A549 (cell line): Measurements from ENCODE around the gene PRKCZ. TPM values are rescaled to one million over a fixed set of nuclear protein-coding genes. Genes with fewer than 3 reads are reported as not detected.

Experiments
- ATAC-seq, 2 experiments: fragments of 200-7000 bp in 1 of 2; fragments of >200 bp in 1 of 2; cut with Nextera tagmentation in 1 of 2; cut with Tn5 transposase in 1 of 2; 3 replicates each; pipeline versions ENCODE4 v1.8.0 to v1.9.1; 2018 to 2020; ENCODE audit warnings: mild to moderate bottlenecking in 1 of 2, moderate library complexity in 1 of 2
- CTCF ChIA-PET: fragments of 300-600 bp; sonication (Branson Sonifier 250); formaldehyde crosslinking; extraction: SDS; loops from one replicate; lab custom pipeline; 2021; ENCODE audit warnings: antibody characterized with exemption, inconsistent platforms; lab: Yijun Ruan, JAX
- POLR2A ChIA-PET: fragments of 350-600 bp; formaldehyde crosslinking; extraction: SDS; loops from one replicate; lab custom pipeline; 2021; ENCODE audit warnings: antibody characterized with exemption, inconsistent platforms; lab: Yijun Ruan, JAX
- DNase-seq, 2 experiments: peaks; one replicate each; pipeline versions ENCODE4 v3.0.0 to v3.0.0-alpha.2; 2011 to 2016; ENCODE audit warnings: low read depth in 1 of 2, low spot score in 1 of 2
- FAIRE-seq: peaks from 2 replicates; lab custom pipeline; 2011; peaks lifted over from hg19 to GRCh38; lab: Jason Lieb, UNC
- H3K27ac ChIP-seq, 2 experiments: fragments of >200 bp; sonication (Bioruptor Twin); formaldehyde crosslinking; 3 replicates each; pipeline ENCODE4 v1.5.1; 2016 to 2017
- H3K4me1 ChIP-seq: fragments of >200 bp; sonication (Bioruptor Twin); formaldehyde crosslinking; 3 replicates; pipeline ENCODE4 v1.6.1; 2016
- H3K4me2 ChIP-seq: fragments of >200 bp; sonication (Bioruptor Twin); formaldehyde crosslinking; 3 replicates; pipeline ENCODE4 v1.6.1; 2016
- H3K4me3 ChIP-seq: fragments of >200 bp; sonication (Bioruptor Twin); formaldehyde crosslinking; 3 replicates; pipeline ENCODE4 v1.5.1; 2016
- H3K9me3 ChIP-seq: fragments of >200 bp; sonication (Bioruptor Twin); formaldehyde crosslinking; 3 replicates; pipeline ENCODE4 v1.6.1; 2016
- BCL3 ChIP-seq: fragments of >200 bp; sonication (Bioruptor Twin); formaldehyde crosslinking; IDR thresholded peaks from 3 replicates; pipeline ENCODE4 v1.6.1; 2016
- CBX2 ChIP-seq: fragments of 200-600 bp; sonication (generic); IDR thresholded peaks from 2 replicates; pipeline ENCODE4 v1.6.1; 2016; ENCODE audit warnings: low read depth, mild to moderate bottlenecking, borderline replicate concordance
- CEBPB ChIP-seq, 2 experiments: fragments of >200 bp in 1 of 2; sonication (Bioruptor Twin) in 1 of 2; formaldehyde crosslinking in 1 of 2; IDR thresholded peaks; 2 replicates each; pipeline ENCODE4 v1.6.1; 2012 to 2016
- CHD4 ChIP-seq: fragments of 200-600 bp; sonication (generic); IDR thresholded peaks from 2 replicates; pipeline ENCODE4 v1.6.1; 2016; ENCODE audit warnings: antibody characterized with exemption, mild to moderate bottlenecking, borderline replicate concordance
- EHF ChIP-seq: fragments of 250-450 bp; sonication (Bioruptor Pico); IDR thresholded peaks from 2 replicates; pipeline ENCODE4 v1.5.0; 2020; ENCODE audit warnings: mild to moderate bottlenecking
- EHMT2 ChIP-seq: fragments of 200-600 bp; sonication (generic); IDR thresholded peaks from 2 replicates; pipeline ENCODE4 v1.6.1; 2016; ENCODE audit warnings: antibody characterized with exemption, low read depth, mild to moderate bottlenecking, moderate library complexity
- ESRRA ChIP-seq: fragments of 150-350 bp; IDR thresholded peaks from 2 replicates; pipeline ENCODE4 v1.6.1; 2014; ENCODE audit warnings: mild to moderate bottlenecking, low read length, borderline replicate concordance
- FOSL2 ChIP-seq, 2 experiments: fragments of 450-650 bp in 1 of 2; fragments of >200 bp in 1 of 2; sonication (Bioruptor Twin) in 1 of 2; formaldehyde crosslinking; IDR thresholded peaks; 2 replicates each; pipeline versions ENCODE4 v1.5.0 to v1.6.1; 2016 to 2020; ENCODE audit warnings: mild to moderate bottlenecking in 1 of 2, moderate library complexity in 1 of 2
- GATA3 ChIP-seq: IDR thresholded peaks from 2 replicates; pipeline ENCODE4 v1.6.1; 2012; ENCODE audit warnings: borderline replicate concordance
- HDAC2 ChIP-seq: fragments of 200-600 bp; sonication (generic); IDR thresholded peaks from 2 replicates; pipeline ENCODE4 v1.6.1; 2016
- JUN ChIP-seq, 2 experiments: fragments of >200 bp; sonication (Bioruptor Twin); formaldehyde crosslinking; IDR thresholded peaks; 2 replicates in 1 of 2; 3 replicates in 1 of 2; pipeline ENCODE4 v1.6.1; 2016 to 2017
- JUNB ChIP-seq: fragments of >200 bp; sonication (Bioruptor Twin); formaldehyde crosslinking; IDR thresholded peaks from 2 replicates; pipeline ENCODE4 v1.6.1; 2016
- KDM1A ChIP-seq: fragments of 200-600 bp; sonication (generic); IDR thresholded peaks from 2 replicates; pipeline ENCODE4 v1.6.1; 2016; ENCODE audit warnings: low read depth, mild to moderate bottlenecking
- KDM5A ChIP-seq: fragments of 200-600 bp; sonication (generic); IDR thresholded peaks from 2 replicates; pipeline ENCODE4 v1.6.1; 2016; ENCODE audit warnings: antibody characterized with exemption, mild to moderate bottlenecking
- MAFK ChIP-seq: fragments of 450-650 bp; IDR thresholded peaks from 2 replicates; pipeline ENCODE4 v1.6.1; 2014; ENCODE audit not compliant: partially characterized antibody
- MAZ ChIP-seq: fragments of 150-350 bp; IDR thresholded peaks from 2 replicates; pipeline ENCODE4 v1.6.1; 2014; ENCODE audit warnings: antibody characterized with exemption, low read depth, low read length, borderline replicate concordance
- MYC ChIP-seq: IDR thresholded peaks from 2 replicates; pipeline ENCODE4 v1.6.1; 2012; ENCODE audit warnings: mild to moderate bottlenecking, inconsistent platforms, low read length, improper control_type of control experiment, borderline replicate concordance
- NR3C1 ChIP-seq: fragments of >200 bp; sonication (Bioruptor Twin); formaldehyde crosslinking; IDR thresholded peaks from 3 replicates; pipeline ENCODE4 v1.6.1; 2017
- PHF8 ChIP-seq: fragments of 200-600 bp; sonication (generic); IDR thresholded peaks from 2 replicates; pipeline ENCODE4 v1.6.1; 2016; ENCODE audit warnings: low read depth, mild to moderate bottlenecking, antibody characterized with exemption, moderate library complexity, borderline replicate concordance
- POLR2A ChIP-seq: IDR thresholded peaks from 2 replicates; pipeline ENCODE4 v1.6.1; 2012; ENCODE audit warnings: mild to moderate bottlenecking, low read length
- POLR2AphosphoS2 ChIP-seq: conservative IDR thresholded peaks from 2 replicates; pipeline ENCODE4 v1.6.1; 2012; ENCODE audit warnings: low read length, improper control_type of control experiment, inconsistent platforms
- SMC3 ChIP-seq: fragments of >200 bp; sonication (Bioruptor Twin); formaldehyde crosslinking; IDR thresholded peaks from 3 replicates; pipeline ENCODE4 v1.6.1; 2018; ENCODE audit warnings: inconsistent platforms
- TFCP2L1 ChIP-seq: fragments of 250-450 bp; sonication (Bioruptor Pico); IDR thresholded peaks from 2 replicates; pipeline ENCODE4 v1.5.0; 2021; ENCODE audit warnings: mild to moderate bottlenecking
- USF2 ChIP-seq: fragments of 450-650 bp; IDR thresholded peaks from 2 replicates; pipeline ENCODE4 v1.6.1; 2014; ENCODE audit warnings: antibody characterized with exemption
- ZC3H11A ChIP-seq: fragments of 450-650 bp; IDR thresholded peaks from 2 replicates; pipeline ENCODE4 v1.6.1; 2014; ENCODE audit warnings: antibody characterized with exemption, mild to moderate bottlenecking
- ZSCAN20 ChIP-seq: fragments of 250-450 bp; sonication (Bioruptor Pico); IDR thresholded peaks from 2 replicates; pipeline ENCODE4 v1.8.0; 2022; ENCODE audit warnings: mild to moderate bottlenecking, moderate library complexity
- WGBS: methylation state at CpG from one replicate; pipeline ENCODE4 v1.1.6; 2017; ENCODE audit errors: missing lambda C conversion rate; 5-methylcytosine and 5-hydroxymethylcytosine counted together
- polyA plus RNA-seq, 4 experiments: library from polyadenylated mRNA; depleted of rRNA in 3 of 4; stranded (reverse); fragments of >200 nt; fragmentation: RNase III in 1 of 4; extraction: RNeasy Plus Mini Kit Qiagen cat#74134 plus additional on column Dnase treatment in 1 of 4; gene quantifications; 2 replicates in 3 of 4; 3 replicates in 1 of 4; pipeline ENCODE4 v1.2.3, GENCODE V29; 2011 to 2017
- TF ChIP-seq, protein P1 (sequence below): fragments of 250-450 bp; sonication (Bioruptor Pico); IDR thresholded peaks from 2 replicates; pipeline ENCODE4 v1.5.0; 2020; ENCODE audit warnings: low read depth, mild to moderate bottlenecking, moderate library complexity
- TF ChIP-seq, protein P2 (sequence below): IDR thresholded peaks from 2 replicates; pipeline ENCODE4 v1.6.1; 2012
- TF ChIP-seq, protein P3 (sequence below): IDR thresholded peaks from 2 replicates; pipeline ENCODE4 v1.6.1; 2012; ENCODE audit warnings: low read depth, borderline replicate concordance

The PRKCZ gene
- polyA plus RNA-seq, 2 of the 4 experiments (the other 2 are of a cell fraction), result 9.5 to 9.8 TPM

GRCh38 chr1:2076826-2077225, 26.6 kb downstream of the PRKCZ start:
- no peak overlapping the region for H3K4me3 ChIP-seq
- DNase-seq, result no peak
- no peak for TF ChIP-seq MAZ
- no peak for TF ChIP-seq BCL3
- TF ChIP-seq, protein P1, sequence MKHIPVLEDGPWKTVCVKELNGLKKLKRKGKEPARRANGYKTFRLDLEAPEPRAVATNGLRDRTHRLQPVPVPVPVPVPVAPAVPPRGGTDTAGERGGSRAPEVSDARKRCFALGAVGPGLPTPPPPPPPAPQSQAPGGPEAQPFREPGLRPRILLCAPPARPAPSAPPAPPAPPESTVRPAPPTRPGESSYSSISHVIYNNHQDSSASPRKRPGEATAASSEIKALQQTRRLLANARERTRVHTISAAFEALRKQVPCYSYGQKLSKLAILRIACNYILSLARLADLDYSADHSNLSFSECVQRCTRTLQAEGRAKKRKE (CRISPR knock-in tag), result no peak
- no peak for TF ChIP-seq USF2
- no peak for TF ChIP-seq ZSCAN20 (CRISPR knock-in tag)
- H3K4me1 ChIP-seq, result no peaks in the 10 kb centered on the region
- CTCF ChIA-PET, result interaction anchor here (0.6 to 0.9 kb wide), 2 partner anchors 9 to 98 kb away, joined by 3 read pairs; no protein-coding TSS in a partner anchor
- no peak for FAIRE-seq
- WGBS, result 92% methylated on average over 19 of the region's 21 CpGs
- H3K27ac ChIP-seq, result no peak overlapping the region
- POLR2A ChIA-PET, result no interaction called here
- H3K9me3 ChIP-seq, result peaks cover 12% of the 10 kb centered on the region; the same call in 2 of the 3 replicates
- H3K4me2 ChIP-seq, result no peak overlapping the region
- no peak for ATAC-seq

GRCh38 chr1:2078170-2078569, 28.0 kb downstream of the PRKCZ start:
- H3K9me3 ChIP-seq, result peaks cover 12% of the 10 kb centered on the region; the same call in 2 of the 3 replicates
- H3K4me2 ChIP-seq, result no peak overlapping the region
- TF ChIP-seq JUNB, result no peak
- TF ChIP-seq JUN (IDR thresholded peaks at IDR 0.05), result no peak
- no peak for TF ChIP-seq PHF8
- TF ChIP-seq GATA3, result no peak
- no peak for TF ChIP-seq MYC
- no peak for TF ChIP-seq ZC3H11A
- TF ChIP-seq, protein P2, sequence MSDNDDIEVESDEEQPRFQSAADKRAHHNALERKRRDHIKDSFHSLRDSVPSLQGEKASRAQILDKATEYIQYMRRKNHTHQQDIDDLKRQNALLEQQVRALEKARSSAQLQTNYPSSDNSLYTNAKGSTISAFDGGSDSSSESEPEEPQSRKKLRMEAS, result no peak
- no peak for TF ChIP-seq FOSL2 (IDR thresholded peaks at IDR 0.05)
- no peak for TF ChIP-seq FOSL2 (CRISPR knock-in tag; IDR thresholded peaks at IDR 0.05)
- TF ChIP-seq EHF (CRISPR knock-in tag), result no peak
- no peak for TF ChIP-seq EHMT2
- TF ChIP-seq, protein P1 (CRISPR knock-in tag), result no peak
- TF ChIP-seq HDAC2, result no peak
- TF ChIP-seq MAFK, result no peak
- TF ChIP-seq TFCP2L1 (CRISPR knock-in tag), result no peak
- TF ChIP-seq CHD4, result no peak
- CTCF ChIA-PET, result interaction anchor here (0.8 to 0.9 kb wide), 2 partner anchors 33 to 134 kb away, joined by 3 read pairs; no protein-coding TSS in a partner anchor
- no peak overlapping the region for H3K4me3 ChIP-seq
- POLR2A ChIA-PET, result no interaction called here
- ATAC-seq (no peak), FAIRE-seq (no peak), DNase-seq (no peak)
- no peaks in the 10 kb centered on the region for H3K4me1 ChIP-seq
- WGBS, result 83% methylated on average over 7 of the region's 7 CpGs
- H3K27ac ChIP-seq, result no peak overlapping the region

DNA sequence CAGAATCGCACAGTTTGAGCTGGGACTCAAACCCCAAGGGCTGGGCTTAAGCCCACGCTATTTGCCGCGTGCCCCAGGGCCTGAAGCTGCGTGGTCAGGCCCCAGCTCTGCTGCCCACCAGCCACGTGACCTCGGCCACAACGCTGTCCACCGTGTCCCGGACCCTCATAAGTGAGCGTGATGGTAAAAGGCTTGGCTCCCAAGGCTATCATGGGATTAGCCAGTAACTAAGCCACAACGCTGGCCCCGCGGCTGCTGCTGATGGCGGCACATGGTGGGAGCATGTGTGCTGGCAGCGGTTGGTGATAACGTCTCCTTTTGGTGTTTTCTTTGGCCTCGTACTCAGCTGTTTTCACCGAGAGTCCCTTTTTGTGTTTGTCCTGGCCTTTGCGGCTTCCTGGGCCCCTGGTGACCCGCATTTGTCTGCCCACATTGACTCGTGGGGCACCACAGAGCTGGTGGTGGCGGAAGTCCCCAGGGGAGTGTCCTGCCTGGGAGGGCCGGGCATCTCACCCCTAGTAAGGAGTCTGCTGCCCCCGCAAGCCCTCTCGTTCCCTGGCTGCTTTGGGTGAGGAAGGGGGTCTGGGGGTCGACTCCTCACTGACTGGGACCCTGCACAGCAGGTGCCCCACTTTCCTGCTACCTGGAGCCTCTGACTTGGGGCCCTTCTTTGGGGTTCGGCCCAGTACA, 29.3 kb downstream of the PRKCZ start:
- FAIRE-seq (no peak), ATAC-seq (no peak), DNase-seq (no peak)
- WGBS, result 90% methylated on average over 24 of the region's 28 CpGs
- CTCF ChIA-PET, result no interaction called here
- POLR2A ChIA-PET, result no interaction called here
- Histone ChIP-seq H3K4me3 (no peak overlapping the region), H3K4me1 (no peaks in the 10 kb centered on the region), H3K27ac (no peak overlapping the region), H3K4me2 (no peak overlapping the region), H3K9me3 (peaks cover 12% of the 10 kb centered on the region; the same call in 2 of the 3 replicates)
- TF ChIP-seq NR3C1 (no peak), KDM1A (no peak), POLR2A (no peak), CBX2 (no peak), JUN (IDR thresholded peaks at IDR 0.05) (no peak), CEBPB (IDR thresholded peaks at IDR 0.05) (no peak), ESRRA (no peak), POLR2AphosphoS2 (no peak), SMC3 (no peak), BCL3 (no peak), KDM5A (no peak), GATA3 (no peak)
- TF ChIP-seq, protein P2, result no peak
- TF ChIP-seq, protein P3, sequence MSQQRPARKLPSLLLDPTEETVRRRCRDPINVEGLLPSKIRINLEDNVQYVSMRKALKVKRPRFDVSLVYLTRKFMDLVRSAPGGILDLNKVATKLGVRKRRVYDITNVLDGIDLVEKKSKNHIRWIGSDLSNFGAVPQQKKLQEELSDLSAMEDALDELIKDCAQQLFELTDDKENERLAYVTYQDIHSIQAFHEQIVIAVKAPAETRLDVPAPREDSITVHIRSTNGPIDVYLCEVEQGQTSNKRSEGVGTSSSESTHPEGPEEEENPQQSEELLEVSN, result no peak
